Keratinocyte (primary cell): ENCODE results near the gene DNAH8. TPM values are rescaled to one million over a fixed set of nuclear protein-coding genes. Genes with fewer than 3 reads are reported as not detected.
A peak's percentile ranks its signal among the peaks of the same experiment; 100 is the strongest.

Experiments used
- DNase-seq: peaks from one replicate; pipeline ENCODE4 v3.0.0-alpha.2; 2011; ENCODE audit warnings: low read depth, missing footprints, low spot score
- FAIRE-seq: peaks from 2 replicates; lab custom pipeline; 2011; peaks lifted over from hg19 to GRCh38; lab: Jason Lieb, UNC
- H2AFZ ChIP-seq: 2 replicates; pipeline ENCODE4 v1.6.0; 2012; ENCODE audit warnings: low read length, control low read depth, inconsistent platforms; ENCODE audit not compliant: control insufficient read depth
- H3K27ac ChIP-seq: 2 replicates; pipeline ENCODE4 v1.5.1; 2011; ENCODE audit warnings: low read length; ENCODE audit not compliant: control insufficient read depth, insufficient read depth
- H3K27me3 ChIP-seq: 3 replicates; pipeline ENCODE4 v1.6.0; 2011; ENCODE audit warnings: low read length; ENCODE audit not compliant: control insufficient read depth, insufficient read depth; ENCODE audit errors: extremely low read depth
- H3K36me3 ChIP-seq, 2 experiments: 2 replicates in 1 of 2; 3 replicates in 1 of 2; pipeline ENCODE4 v1.5.1; 2011; ENCODE audit warnings: low read length in 2 of 2, mild to moderate bottlenecking in 1 of 2; ENCODE audit not compliant: control insufficient read depth in 2 of 2, insufficient read depth in 2 of 2; ENCODE audit errors: extremely low read depth in 1 of 2
- H3K4me1 ChIP-seq: 3 replicates; pipeline ENCODE4 v1.5.1; 2011; ENCODE audit warnings: low read length; ENCODE audit not compliant: control insufficient read depth, insufficient read depth; ENCODE audit errors: extremely low read depth
- H3K4me2 ChIP-seq: 3 replicates; pipeline ENCODE4 v1.6.0; 2011; ENCODE audit warnings: low read depth, low read length; ENCODE audit not compliant: control insufficient read depth, insufficient read depth; ENCODE audit errors: extremely low read depth
- H3K4me3 ChIP-seq, 3 experiments: fragments of 200-600 bp in 1 of 3; sonication (generic) in 1 of 3; 2 replicates in 2 of 3; 3 replicates in 1 of 3; pipeline ENCODE4 v1.5.1; 2011 to 2016; ENCODE audit warnings: low read length in 3 of 3, mild to moderate bottlenecking in 3 of 3, control low read depth in 2 of 3, inconsistent platforms in 1 of 3, low read depth in 1 of 3, mixed read lengths in 1 of 3, mixed run types in 1 of 3, moderate library complexity in 1 of 3; ENCODE audit not compliant: control insufficient read depth in 2 of 3, insufficient read depth in 2 of 3; ENCODE audit errors: extremely low read depth in 1 of 3
- H3K79me2 ChIP-seq: 2 replicates; pipeline ENCODE4 v1.6.0; 2012; ENCODE audit warnings: low read length; ENCODE audit not compliant: control insufficient read depth, insufficient read depth
- H3K9ac ChIP-seq: 3 replicates; pipeline ENCODE4 v1.6.0; 2011; ENCODE audit warnings: low read length; ENCODE audit not compliant: control insufficient read depth, insufficient read depth; ENCODE audit errors: extremely low read depth
- H3K9me1 ChIP-seq: 3 replicates; pipeline ENCODE4 v1.6.0; 2011; ENCODE audit warnings: low read length; ENCODE audit not compliant: control insufficient read depth, insufficient read depth; ENCODE audit errors: extremely low read depth
- H3K9me3 ChIP-seq: 2 replicates; pipeline ENCODE4 v1.5.1; 2012; ENCODE audit warnings: low read depth, low read length; ENCODE audit not compliant: control insufficient read depth
- H4K20me1 ChIP-seq: 3 replicates; pipeline ENCODE4 v1.6.0; 2011; ENCODE audit warnings: low read length; ENCODE audit not compliant: control insufficient read depth, insufficient read depth; ENCODE audit errors: extremely low read depth
- EZH2 ChIP-seq: IDR thresholded peaks from one replicate; pipeline ENCODE4 v1.6.1; 2012; ENCODE audit warnings: inconsistent platforms, mild to moderate bottlenecking, low read length, moderate library complexity
- dilution Hi-C: fragments of 300-500 bp; cut with MboI; formaldehyde crosslinking; loops from one replicate; pipeline ENCODE4 v1.7.0; 2020; ENCODE audit warnings: low sequenced_read_pairs; ENCODE audit not compliant: extremely low pct_ligation_motif_present
- polyA plus RNA-seq, 5 experiments: library from polyadenylated mRNA; depleted of rRNA in 3 of 5; stranded (reverse) in 3 of 5; stranded (forward) in 1 of 5; unstranded in 1 of 5; fragments of >200 nt; gene quantifications; 1 replicate in 1 of 5; 2 replicates in 3 of 5; 3 replicates in 1 of 5; pipeline versions ENCODE4 v1.2.1 to v1.2.3, GENCODE V29; 2011 to 2012; ENCODE audit warnings: missing spikeins in 2 of 5, low read depth in 1 of 5, low replicate concordance in 1 of 5
- TF ChIP-seq, protein P1 (sequence below), 3 experiments: IDR thresholded peaks in 1 of 3; conservative IDR thresholded peaks in 1 of 3; optimal IDR thresholded peaks in 1 of 3; 2 replicates in 2 of 3; 3 replicates in 1 of 3; pipeline versions ENCODE3 to v1.5.1; 2011; ENCODE audit warnings: low read length in 3 of 3, mild to moderate bottlenecking in 3 of 3, moderate library complexity in 2 of 3, control low read depth in 1 of 3, inconsistent platforms in 1 of 3; ENCODE audit not compliant: insufficient read depth in 2 of 3; ENCODE audit errors: extremely low read depth in 1 of 3

DNAH8 gene
- polyA plus RNA-seq, 1 donor (not counting 4 experiments of a cell fraction or from before 2014, with no cell fraction given) = 0.01 TPM

- Histone ChIP-seq H3K4me1 (no peaks in the 10 kb centered on the region), H3K36me3 (no peaks in the 10 kb centered on the region), H3K27ac (no peak overlapping the region), H3K9me3 (no peaks in the 10 kb centered on the region), H3K4me2 (no peak overlapping the region), H3K4me3 (no peak overlapping the region), H3K79me2 (no peaks in the 10 kb centered on the region), H3K27me3 (no peaks in the 10 kb centered on the region), H4K20me1 (no peaks in the 10 kb centered on the region), H2AFZ (no peak overlapping the region), H3K9ac (no peak overlapping the region), H3K9me1 (no peaks in the 10 kb centered on the region)
- dilution Hi-C loops = no loop called here
- FAIRE-seq (peak; percentile 56), DNase-seq (no peak)
- no peak for TF ChIP-seq EZH2
Observed at GRCh38 chr6:38762848-38763247, 47.7 kb downstream of the DNAH8 start.

DNA sequence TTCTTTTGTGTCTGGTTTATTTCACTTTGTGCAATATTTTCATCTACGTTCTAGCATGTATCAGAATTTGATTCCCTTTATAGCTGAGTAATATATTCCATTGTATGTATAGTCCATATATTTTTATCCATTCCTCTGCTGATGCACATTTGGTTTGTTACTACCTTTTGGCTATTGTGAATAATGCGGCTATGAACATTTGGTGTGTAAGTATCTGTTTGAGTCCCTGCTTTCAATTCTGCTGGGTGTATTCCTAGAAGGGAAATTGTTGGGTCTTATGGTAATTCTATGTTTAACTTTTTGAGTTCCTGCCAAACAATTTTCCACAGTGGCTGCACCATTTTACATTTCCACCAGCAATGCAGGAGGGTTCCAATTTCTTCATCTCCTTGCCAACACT lies 52.4 kb downstream of the DNAH8 start:
- H3K4me3 ChIP-seq = no peak overlapping the region
- no peak overlapping the region for H3K9ac ChIP-seq
- H3K79me2 ChIP-seq = no peaks in the 10 kb centered on the region
- H3K27ac ChIP-seq = no peak overlapping the region
- no peaks in the 10 kb centered on the region for H3K9me3 ChIP-seq
- DNase-seq (no peak), FAIRE-seq (peak; percentile 43)
- H3K4me2 ChIP-seq = no peak overlapping the region
- no peaks in the 10 kb centered on the region for H3K27me3 ChIP-seq
- TF ChIP-seq EZH2 = no peak
- TF ChIP-seq, protein P1, sequence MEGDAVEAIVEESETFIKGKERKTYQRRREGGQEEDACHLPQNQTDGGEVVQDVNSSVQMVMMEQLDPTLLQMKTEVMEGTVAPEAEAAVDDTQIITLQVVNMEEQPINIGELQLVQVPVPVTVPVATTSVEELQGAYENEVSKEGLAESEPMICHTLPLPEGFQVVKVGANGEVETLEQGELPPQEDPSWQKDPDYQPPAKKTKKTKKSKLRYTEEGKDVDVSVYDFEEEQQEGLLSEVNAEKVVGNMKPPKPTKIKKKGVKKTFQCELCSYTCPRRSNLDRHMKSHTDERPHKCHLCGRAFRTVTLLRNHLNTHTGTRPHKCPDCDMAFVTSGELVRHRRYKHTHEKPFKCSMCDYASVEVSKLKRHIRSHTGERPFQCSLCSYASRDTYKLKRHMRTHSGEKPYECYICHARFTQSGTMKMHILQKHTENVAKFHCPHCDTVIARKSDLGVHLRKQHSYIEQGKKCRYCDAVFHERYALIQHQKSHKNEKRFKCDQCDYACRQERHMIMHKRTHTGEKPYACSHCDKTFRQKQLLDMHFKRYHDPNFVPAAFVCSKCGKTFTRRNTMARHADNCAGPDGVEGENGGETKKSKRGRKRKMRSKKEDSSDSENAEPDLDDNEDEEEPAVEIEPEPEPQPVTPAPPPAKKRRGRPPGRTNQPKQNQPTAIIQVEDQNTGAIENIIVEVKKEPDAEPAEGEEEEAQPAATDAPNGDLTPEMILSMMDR (optimal IDR thresholded peaks at IDR 0.05 in 1 of 3, IDR thresholded peaks at IDR 0.05 in 1 of 3, conservative IDR thresholded peaks at IDR 0.05 in 1 of 3; ENCODE audit: extremely low read depth in 1 of 3, insufficient read depth in 2 of 3, low read length in 3 of 3) = no peak
- peaks cover 11% of the 10 kb centered on the region for H3K4me1 ChIP-seq
- dilution Hi-C loops = no loop called here
- no peak overlapping the region for H2AFZ ChIP-seq
- H3K9me1 ChIP-seq = no peaks in the 10 kb centered on the region
- H4K20me1 ChIP-seq = no peaks in the 10 kb centered on the region
- H3K36me3 ChIP-seq = no peaks in the 10 kb centered on the region

GRCh38 chr6:38773338-38773737 lies 58.2 kb downstream of the DNAH8 start:
- H3K27ac ChIP-seq = no peak overlapping the region
- H3K4me1 ChIP-seq = peaks cover 17% of the 10 kb centered on the region
- FAIRE-seq = peak; percentile 13
- dilution Hi-C loops = no loop called here
- no peaks in the 10 kb centered on the region for H4K20me1 ChIP-seq
- no peak overlapping the region for H3K4me2 ChIP-seq
- no peak overlapping the region for H3K9ac ChIP-seq
- H3K27me3 ChIP-seq = no peaks in the 10 kb centered on the region
- no peak for DNase-seq
- no peak overlapping the region for H3K4me3 ChIP-seq
- H3K36me3 ChIP-seq = no peaks in the 10 kb centered on the region
- no peaks in the 10 kb centered on the region for H3K9me3 ChIP-seq
- no peak overlapping the region for H2AFZ ChIP-seq
- H3K9me1 ChIP-seq = no peaks in the 10 kb centered on the region
- no peak for TF ChIP-seq EZH2
- TF ChIP-seq, protein P1 (optimal IDR thresholded peaks at IDR 0.05 in 1 of 3, IDR thresholded peaks at IDR 0.05 in 1 of 3, conservative IDR thresholded peaks at IDR 0.05 in 1 of 3; ENCODE audit: extremely low read depth in 1 of 3, insufficient read depth in 2 of 3, low read length in 3 of 3) = peak; percentile 74 to 80 (median 78)
- no peaks in the 10 kb centered on the region for H3K79me2 ChIP-seq
